ENCODE results near the gene ARHGAP42. TPM values are rescaled to one million over a fixed set of nuclear protein-coding genes. Genes with fewer than 3 reads are reported as not detected.
A peak's percentile ranks its signal among the peaks of the same experiment; 100 is the strongest.
"Not testable (repeated sequence)": the region's sequence is repeated elsewhere in the genome, so short reads cannot be mapped to it uniquely, and the experiment has no call there.

ARHGAP42 gene, protein sequence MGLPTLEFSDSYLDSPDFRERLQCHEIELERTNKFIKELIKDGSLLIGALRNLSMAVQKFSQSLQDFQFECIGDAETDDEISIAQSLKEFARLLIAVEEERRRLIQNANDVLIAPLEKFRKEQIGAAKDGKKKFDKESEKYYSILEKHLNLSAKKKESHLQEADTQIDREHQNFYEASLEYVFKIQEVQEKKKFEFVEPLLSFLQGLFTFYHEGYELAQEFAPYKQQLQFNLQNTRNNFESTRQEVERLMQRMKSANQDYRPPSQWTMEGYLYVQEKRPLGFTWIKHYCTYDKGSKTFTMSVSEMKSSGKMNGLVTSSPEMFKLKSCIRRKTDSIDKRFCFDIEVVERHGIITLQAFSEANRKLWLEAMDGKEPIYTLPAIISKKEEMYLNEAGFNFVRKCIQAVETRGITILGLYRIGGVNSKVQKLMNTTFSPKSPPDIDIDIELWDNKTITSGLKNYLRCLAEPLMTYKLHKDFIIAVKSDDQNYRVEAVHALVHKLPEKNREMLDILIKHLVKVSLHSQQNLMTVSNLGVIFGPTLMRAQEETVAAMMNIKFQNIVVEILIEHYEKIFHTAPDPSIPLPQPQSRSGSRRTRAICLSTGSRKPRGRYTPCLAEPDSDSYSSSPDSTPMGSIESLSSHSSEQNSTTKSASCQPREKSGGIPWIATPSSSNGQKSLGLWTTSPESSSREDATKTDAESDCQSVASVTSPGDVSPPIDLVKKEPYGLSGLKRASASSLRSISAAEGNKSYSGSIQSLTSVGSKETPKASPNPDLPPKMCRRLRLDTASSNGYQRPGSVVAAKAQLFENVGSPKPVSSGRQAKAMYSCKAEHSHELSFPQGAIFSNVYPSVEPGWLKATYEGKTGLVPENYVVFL
- 1.4 TPM for total RNA-seq

DNA sequence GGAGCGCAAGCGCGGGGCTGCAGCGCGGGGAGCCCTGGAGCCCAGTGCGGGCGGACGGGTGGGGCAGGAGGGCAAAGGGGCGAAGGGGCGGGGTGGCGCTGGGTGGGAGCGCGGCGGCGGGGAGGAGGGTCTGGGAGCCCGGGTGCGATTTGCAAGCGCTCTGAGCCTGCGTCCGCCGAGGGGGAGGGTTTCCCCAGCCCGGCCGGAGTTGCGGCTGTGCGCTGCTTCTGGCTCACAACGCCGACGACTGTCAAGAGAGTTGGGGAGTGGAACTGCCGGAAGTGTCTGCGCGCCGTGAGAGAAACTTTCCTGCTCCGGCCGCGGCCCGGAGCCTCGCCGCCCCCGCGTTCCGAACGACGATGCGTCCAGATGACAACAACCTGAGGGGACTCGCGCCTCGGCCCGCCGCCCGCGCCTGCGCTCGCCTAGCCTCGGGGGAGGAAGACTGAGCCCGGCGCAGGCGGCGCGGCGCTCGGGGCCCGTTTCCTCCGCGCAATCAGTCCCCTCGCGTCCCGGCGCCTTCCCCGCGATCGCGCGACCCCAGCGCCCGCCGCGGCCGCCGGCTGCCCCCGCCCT is at the start of gene ARHGAP42:
Gene ARHGAP42, plus strand, starts transcription at position 235 of the 576 bp plus-strand sequence. CDS start 391 bp downstream, outside the sequence.
- Histone ChIP-seq H3K9me3 (ENCODE audit: low read depth, low read length) (no peaks in the 10 kb centered on the region), H3K27me3 (ENCODE audit: insufficient read depth, low read length) (peaks cover 16% of the 10 kb centered on the region), H3K4me3 (ENCODE audit: low read length) (peak within 1 kb of the TSS; percentile 58), H3K4me1 (ENCODE audit: insufficient read depth, low read length) (peaks cover 3% of the 10 kb centered on the region)

DNA sequence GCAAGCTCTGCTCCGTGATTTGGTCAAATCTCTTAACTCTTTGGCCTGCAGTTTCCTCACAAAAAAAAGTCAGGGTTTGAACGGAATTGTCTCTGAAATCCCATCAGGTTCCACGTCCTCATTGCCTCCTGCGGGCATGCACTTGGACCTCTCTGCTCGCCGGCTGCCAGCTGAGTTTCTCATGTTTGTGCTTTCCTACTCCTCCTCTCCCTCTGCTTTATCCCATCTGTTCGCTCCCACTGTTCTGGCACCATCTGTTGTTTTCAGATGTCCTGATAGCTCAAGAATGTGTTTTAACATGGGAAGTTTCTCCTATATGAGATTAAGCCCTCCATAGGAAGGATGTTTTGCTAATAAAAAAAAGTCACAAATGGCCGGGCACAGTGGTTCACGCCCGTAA is 49.4 kb upstream of the ARHGAP42 start:
- no peaks in the 10 kb centered on the region for H3K27me3 ChIP-seq (ENCODE audit: insufficient read depth, low read length)
- H3K9me3 ChIP-seq (ENCODE audit: low read depth, low read length), result no peaks in the 10 kb centered on the region
- no peak overlapping the region for H3K4me3 ChIP-seq (ENCODE audit: low read length)
- H3K4me1 ChIP-seq (ENCODE audit: insufficient read depth, low read length), result no peaks in the 10 kb centered on the region

DNA sequence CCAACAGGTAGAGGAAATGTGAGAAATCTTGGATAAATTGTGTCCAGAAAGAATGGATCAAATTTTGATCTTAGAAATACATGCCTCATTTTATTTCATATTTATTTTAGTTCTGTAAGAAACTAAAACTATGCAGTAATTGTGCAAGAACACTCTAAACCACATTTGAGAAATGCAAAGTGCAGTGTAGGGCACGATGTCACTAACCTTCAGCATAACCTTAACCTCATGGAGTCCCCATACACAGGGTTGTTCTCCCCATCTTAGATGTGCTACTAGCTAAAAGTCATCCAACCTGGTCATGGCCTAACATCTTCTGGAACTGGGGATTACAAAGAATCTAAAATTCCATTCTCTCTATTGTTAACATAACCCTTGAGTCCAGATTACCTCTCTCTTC is 48.4 kb upstream of the ARHGAP42 start:
- H3K9me3 ChIP-seq (ENCODE audit: low read depth, low read length), result no peaks in the 10 kb centered on the region

DNA sequence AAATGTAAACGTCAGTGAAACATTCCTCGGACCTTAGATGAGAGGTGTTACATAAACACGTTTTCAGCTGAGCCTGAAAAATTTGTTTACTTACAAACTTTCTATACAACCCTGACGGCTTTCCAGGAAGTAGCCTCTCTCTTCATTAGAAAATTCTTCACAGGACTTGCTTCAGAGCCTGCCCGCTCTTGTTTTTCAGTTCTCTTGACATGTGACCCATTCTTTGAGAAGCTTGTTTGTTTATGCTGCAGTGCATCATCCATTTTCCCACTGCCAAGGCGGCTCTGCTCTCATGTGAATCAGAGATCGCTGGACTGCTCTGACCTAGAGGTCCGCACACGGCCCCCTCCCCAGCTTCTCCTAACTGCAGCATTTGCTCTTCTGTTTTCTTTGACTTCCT is 47.9 kb upstream of the ARHGAP42 start:
- Histone ChIP-seq H3K4me1 (ENCODE audit: insufficient read depth, low read length) (no peaks in the 10 kb centered on the region), H3K9me3 (ENCODE audit: low read depth, low read length) (no peaks in the 10 kb centered on the region), H3K27me3 (ENCODE audit: insufficient read depth, low read length) (no peaks in the 10 kb centered on the region), H3K4me3 (ENCODE audit: low read length) (no peak overlapping the region)

More for the DNA sequence above, 48.4 kb upstream of the ARHGAP42 start:
- Histone ChIP-seq H3K4me3 (ENCODE audit: low read length) (no peak overlapping the region), H3K27me3 (ENCODE audit: insufficient read depth, low read length) (no peaks in the 10 kb centered on the region), H3K4me1 (ENCODE audit: insufficient read depth, low read length) (no peaks in the 10 kb centered on the region)

DNA sequence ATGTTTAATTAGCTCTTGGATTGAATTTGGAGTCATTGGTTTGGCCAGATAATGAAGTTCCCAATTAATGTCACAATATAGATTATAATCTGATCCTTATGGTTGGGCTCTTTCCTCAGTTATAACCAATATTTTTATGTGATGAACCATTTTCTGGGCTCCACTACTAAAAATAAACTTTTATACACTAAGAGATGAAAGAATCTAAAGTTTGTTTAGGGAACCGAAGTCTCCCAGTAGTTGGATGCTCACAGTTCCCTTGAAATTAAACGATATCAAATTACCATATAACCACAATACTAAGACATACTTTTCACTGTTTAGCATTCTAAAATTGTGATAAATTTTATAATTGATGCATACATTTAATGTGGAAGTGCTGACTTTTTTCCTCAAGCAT is 47.0 kb upstream of the ARHGAP42 start:
- Histone ChIP-seq H3K27me3 (ENCODE audit: insufficient read depth, low read length) (no peaks in the 10 kb centered on the region), H3K4me3 (ENCODE audit: low read length) (no peak overlapping the region), H3K4me1 (ENCODE audit: insufficient read depth, low read length) (no peaks in the 10 kb centered on the region), H3K9me3 (ENCODE audit: low read depth, low read length) (no peaks in the 10 kb centered on the region)

DNA sequence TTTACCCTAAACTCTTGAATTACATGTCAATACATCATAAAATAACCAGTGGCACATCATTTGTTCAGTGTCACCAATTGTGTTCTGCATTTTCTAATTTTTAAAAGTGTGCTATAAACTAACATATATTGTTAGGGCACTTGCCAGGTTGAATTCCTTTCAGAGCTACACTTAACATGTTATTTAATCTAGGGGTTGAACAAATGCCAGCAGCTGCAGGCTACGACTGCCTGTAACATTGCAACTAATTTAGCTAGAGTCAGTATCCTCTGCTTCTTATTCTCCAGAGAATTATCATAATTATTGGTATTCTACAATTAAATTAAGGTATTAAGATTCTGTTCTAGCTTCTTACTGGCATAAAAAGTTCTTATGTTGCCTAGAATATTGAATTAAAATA is 46.4 kb upstream of the ARHGAP42 start:
- H3K4me1 ChIP-seq (ENCODE audit: insufficient read depth, low read length), result no peaks in the 10 kb centered on the region
- no peak overlapping the region for H3K4me3 ChIP-seq (ENCODE audit: low read length)
- no peaks in the 10 kb centered on the region for H3K9me3 ChIP-seq (ENCODE audit: low read depth, low read length)
- no peaks in the 10 kb centered on the region for H3K27me3 ChIP-seq (ENCODE audit: insufficient read depth, low read length)

DNA sequence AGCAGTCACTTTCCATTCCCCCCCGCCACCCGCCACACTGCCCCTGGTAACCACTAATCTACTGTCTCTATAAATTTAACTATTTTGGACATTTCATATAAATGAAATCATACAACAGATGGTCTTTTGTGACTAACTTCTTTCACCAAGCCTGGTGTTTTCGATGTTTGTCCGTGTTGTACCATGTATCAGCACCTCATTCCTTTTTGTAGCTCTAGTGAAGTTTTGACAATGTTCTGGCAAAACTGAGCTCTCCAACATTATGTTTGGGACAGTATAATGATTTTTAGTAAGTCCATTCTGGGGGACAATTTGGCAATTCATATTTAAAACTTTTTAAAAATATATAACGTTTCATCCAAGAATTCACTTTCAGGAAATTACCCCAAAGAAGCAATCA is 45.6 kb upstream of the ARHGAP42 start:
- Histone ChIP-seq H3K27me3 (ENCODE audit: insufficient read depth, low read length) (no peaks in the 10 kb centered on the region), H3K4me1 (ENCODE audit: insufficient read depth, low read length) (no peaks in the 10 kb centered on the region), H3K4me3 (ENCODE audit: low read length) (no peak overlapping the region), H3K9me3 (ENCODE audit: low read depth, low read length) (no peaks in the 10 kb centered on the region)

DNA sequence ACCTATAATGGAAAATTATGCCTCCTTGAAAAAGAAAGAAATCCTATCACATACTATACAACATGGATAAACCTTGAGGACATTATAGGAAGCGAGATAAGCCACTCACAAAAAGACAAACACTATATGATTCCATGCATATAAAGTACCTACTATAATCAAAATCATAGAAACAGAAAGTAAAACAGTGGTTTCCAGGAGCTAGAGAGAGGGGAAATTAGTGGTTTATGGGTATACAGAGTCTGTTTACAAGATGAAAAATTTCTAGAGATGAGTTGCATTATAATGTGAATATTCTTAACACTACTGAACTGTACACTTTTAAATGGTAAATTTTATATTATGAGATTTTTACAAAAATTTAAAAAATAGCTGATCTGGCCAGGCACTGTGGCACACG is 40.5 kb upstream of the ARHGAP42 start:
- Histone ChIP-seq H3K27me3 (ENCODE audit: insufficient read depth, low read length) (no peaks in the 10 kb centered on the region), H3K4me3 (ENCODE audit: low read length) (no peak overlapping the region), H3K9me3 (ENCODE audit: low read depth, low read length) (no peaks in the 10 kb centered on the region), H3K4me1 (ENCODE audit: insufficient read depth, low read length) (no peaks in the 10 kb centered on the region)

DNA sequence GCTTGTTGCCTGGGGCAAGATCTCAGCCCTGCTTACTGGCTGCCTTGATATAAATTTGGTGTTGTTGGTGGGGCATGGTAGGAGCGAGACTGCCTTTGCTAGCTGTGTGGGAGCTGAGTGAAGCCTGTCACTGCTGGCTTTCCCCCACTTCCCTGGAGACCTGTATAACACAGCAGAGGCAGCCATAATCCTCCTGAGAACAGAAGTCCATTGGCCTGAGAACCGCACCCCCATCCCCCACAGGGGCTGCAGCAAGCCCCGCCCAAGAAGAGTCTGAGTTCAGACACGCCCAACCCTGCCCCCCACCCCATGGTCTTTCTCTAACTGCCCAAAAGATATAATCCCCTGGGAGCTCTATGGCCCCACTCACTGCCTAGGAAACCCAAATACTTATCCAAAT is 39.2 kb upstream of the ARHGAP42 start:
- Histone ChIP-seq H3K4me1 (ENCODE audit: insufficient read depth, low read length) (no peaks in the 10 kb centered on the region), H3K9me3 (ENCODE audit: low read depth, low read length) (no peaks in the 10 kb centered on the region), H3K4me3 (ENCODE audit: low read length) (no peak overlapping the region), H3K27me3 (ENCODE audit: insufficient read depth, low read length) (no peaks in the 10 kb centered on the region)

DNA sequence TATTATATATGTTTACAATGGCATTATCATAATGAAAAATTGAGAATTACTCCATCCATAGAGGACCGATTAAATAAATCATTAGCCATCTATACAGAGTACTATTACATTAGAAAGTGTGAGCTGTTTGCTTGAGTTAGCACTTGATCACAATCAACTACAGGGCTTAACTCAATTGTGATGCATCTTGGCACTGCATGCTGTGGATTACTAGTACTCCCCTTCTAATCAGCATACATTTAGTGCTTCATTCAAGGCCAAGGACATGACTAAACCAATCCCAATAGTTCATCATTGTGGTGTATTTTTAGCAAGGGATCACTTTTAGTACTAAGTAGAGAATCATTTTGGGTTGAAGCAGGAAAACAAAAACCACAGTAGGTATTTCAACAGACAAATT is 23.5 kb upstream of the ARHGAP42 start:
- Histone ChIP-seq H3K9me3 (ENCODE audit: low read depth, low read length) (no peaks in the 10 kb centered on the region), H3K4me1 (ENCODE audit: insufficient read depth, low read length) (no peaks in the 10 kb centered on the region), H3K4me3 (ENCODE audit: low read length) (no peak overlapping the region), H3K27me3 (ENCODE audit: insufficient read depth, low read length) (no peaks in the 10 kb centered on the region)

DNA sequence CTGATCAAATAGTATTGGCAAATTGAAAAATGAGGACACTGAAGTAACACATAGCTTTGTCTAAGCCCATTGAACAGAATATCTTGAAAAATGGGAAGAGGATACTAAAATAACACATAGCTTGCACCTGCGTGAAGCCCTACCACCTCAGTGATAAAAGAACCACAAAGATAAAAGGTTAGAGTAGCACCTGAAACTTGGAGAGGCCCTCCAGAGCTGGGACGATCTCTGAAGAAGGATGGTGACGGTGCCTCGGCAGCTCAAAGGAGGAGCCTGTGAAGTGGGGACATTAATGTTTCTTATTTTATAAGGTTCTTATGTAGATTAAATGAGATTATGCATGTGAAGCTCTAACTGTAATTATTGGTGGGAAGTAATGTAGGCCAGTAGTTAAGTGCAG is 23.1 kb upstream of the ARHGAP42 start:
- Histone ChIP-seq H3K4me3 (ENCODE audit: low read length) (no peak overlapping the region), H3K27me3 (ENCODE audit: insufficient read depth, low read length) (no peaks in the 10 kb centered on the region), H3K4me1 (ENCODE audit: insufficient read depth, low read length) (no peaks in the 10 kb centered on the region), H3K9me3 (ENCODE audit: low read depth, low read length) (no peaks in the 10 kb centered on the region)

DNA sequence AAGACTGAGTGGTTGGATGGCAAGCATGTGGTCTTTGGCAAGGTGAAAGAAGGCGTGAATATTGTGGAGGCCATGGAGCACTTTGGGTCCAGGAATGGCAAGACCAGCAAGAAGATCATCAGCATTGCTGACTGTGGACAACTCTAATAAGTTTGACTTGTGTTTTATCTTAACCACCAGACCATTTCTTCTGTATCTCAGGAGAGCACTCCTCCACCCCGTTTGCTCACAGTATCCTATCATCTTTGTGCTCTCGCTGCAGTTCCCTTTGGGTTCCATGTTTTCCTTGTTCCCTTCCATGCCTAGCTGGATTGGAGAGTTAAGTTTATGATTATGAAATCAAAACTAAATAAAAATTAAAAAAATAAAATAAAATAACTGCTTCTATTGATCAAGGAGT is 20.3 kb upstream of the ARHGAP42 start:
- H3K27me3 ChIP-seq (ENCODE audit: insufficient read depth, low read length); H3K9me3 ChIP-seq (ENCODE audit: low read depth, low read length); H3K4me3 ChIP-seq (ENCODE audit: low read length); H3K4me1 ChIP-seq (ENCODE audit: insufficient read depth, low read length): not testable (repeated sequence)

DNA sequence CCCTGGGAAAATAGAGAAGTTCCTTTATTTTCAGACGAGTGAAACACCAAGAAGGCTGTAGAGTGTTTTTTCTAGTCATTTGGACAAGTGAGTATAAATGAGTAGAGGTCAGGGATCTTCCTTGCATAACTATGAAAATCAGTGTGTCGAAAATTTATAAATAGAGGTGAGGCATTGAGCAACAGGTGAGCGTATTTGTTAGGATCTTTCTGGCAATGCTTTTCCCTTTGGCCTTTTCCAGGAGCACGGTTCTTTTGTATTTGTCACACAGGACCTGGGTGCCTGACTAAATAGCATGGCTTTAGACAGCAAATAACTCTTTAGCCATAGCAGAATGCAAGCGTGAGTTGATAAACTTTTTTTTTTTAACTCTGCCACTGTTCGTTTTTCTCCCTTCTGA is 19.6 kb upstream of the ARHGAP42 start:
- Histone ChIP-seq H3K4me3 (ENCODE audit: low read length) (no peak overlapping the region), H3K27me3 (ENCODE audit: insufficient read depth, low read length) (no peaks in the 10 kb centered on the region), H3K9me3 (ENCODE audit: low read depth, low read length) (no peaks in the 10 kb centered on the region), H3K4me1 (ENCODE audit: insufficient read depth, low read length) (no peaks in the 10 kb centered on the region)

DNA sequence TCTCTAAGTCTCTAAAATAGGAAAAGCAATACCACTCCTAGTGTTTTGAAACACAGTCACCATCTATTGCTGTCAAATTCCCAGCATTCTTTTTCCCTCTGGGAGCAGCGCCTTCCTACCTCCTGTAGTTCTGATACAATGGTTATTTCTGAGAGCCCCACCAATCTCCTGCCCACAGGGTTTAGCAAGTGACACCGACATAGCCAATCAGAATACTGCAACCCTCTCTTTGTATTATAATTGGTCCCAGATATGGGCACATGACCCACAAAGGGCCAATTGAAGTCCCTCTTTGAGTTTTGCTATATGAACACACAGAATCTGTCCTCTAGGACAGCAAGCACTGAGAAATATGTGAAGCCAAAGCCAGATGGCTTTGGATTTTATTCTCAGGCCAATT is 16.9 kb upstream of the ARHGAP42 start:
- no peaks in the 10 kb centered on the region for H3K27me3 ChIP-seq (ENCODE audit: insufficient read depth, low read length)
- no peaks in the 10 kb centered on the region for H3K4me1 ChIP-seq (ENCODE audit: insufficient read depth, low read length)
- H3K9me3 ChIP-seq (ENCODE audit: low read depth, low read length), result no peaks in the 10 kb centered on the region
- H3K4me3 ChIP-seq (ENCODE audit: low read length), result no peak overlapping the region

DNA sequence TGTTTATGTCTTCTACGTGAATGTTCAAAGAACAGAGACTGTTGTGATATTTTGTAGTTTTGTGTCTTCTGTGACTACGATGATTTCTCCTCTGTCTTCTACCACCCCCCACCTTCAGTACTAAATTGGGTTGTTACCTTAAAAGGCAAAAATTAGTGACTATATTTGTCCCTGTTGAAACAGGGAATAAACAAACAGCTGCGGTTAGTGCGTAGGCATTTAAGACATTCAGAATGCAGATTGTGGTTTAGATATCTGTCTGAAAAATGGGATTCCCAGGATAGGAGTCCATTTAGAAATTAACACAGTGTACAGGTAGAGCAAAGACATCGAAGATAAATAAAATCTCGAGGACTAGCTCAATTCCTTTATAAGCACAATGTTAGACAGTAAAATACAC is 15.6 kb upstream of the ARHGAP42 start:
- H3K27me3 ChIP-seq (ENCODE audit: insufficient read depth, low read length), result no peaks in the 10 kb centered on the region
- no peaks in the 10 kb centered on the region for H3K9me3 ChIP-seq (ENCODE audit: low read depth, low read length)
- no peaks in the 10 kb centered on the region for H3K4me1 ChIP-seq (ENCODE audit: insufficient read depth, low read length)
- no peak overlapping the region for H3K4me3 ChIP-seq (ENCODE audit: low read length)

Measured in mononuclear cell (primary cell).